ENCODE results near the gene NPAS3.

The NPAS3 gene

GRCh38 chr14:33393231-33393894, 454.7 kb downstream of the NPAS3 start:
- DNase-seq, result no peak

- no peak for DNase-seq
These were observed 455.3 kb downstream of the NPAS3 start for GRCh38 chr14:33393895-33394368.

- no peak for DNase-seq
These were observed 462.6 kb downstream of the NPAS3 start for GRCh38 chr14:33401311-33401710.

GRCh38 chr14:33402604-33403003, 463.9 kb downstream of the NPAS3 start:
- DNase-seq, result no peak

GRCh38 chr14:33404054-33404453, 465.4 kb downstream of the NPAS3 start:
- DNase-seq, result no peak

- DNase-seq, result no peak
These were observed 466.4 kb downstream of the NPAS3 start for GRCh38 chr14:33404964-33405574.

GRCh38 chr14:33406766-33407165, 468.1 kb downstream of the NPAS3 start:
- DNase-seq, result no peak

- no peak for DNase-seq
These were observed 469.6 kb downstream of the NPAS3 start for GRCh38 chr14:33408291-33408690.

- DNase-seq, result no peak
These were observed 473.8 kb downstream of the NPAS3 start for GRCh38 chr14:33412450-33412849.

- no peak for DNase-seq
These were observed 474.7 kb downstream of the NPAS3 start for GRCh38 chr14:33413381-33413780.

GRCh38 chr14:33414041-33414440, 475.4 kb downstream of the NPAS3 start:
- no peak for DNase-seq

GRCh38 chr14:33420051-33420627, 481.5 kb downstream of the NPAS3 start:
- DNase-seq, result no peak

GRCh38 chr14:33430414-33431035, 491.8 kb downstream of the NPAS3 start:
- DNase-seq, result no peak

GRCh38 chr14:33432407-33433023, 493.8 kb downstream of the NPAS3 start:
- no peak for DNase-seq

- no peak for DNase-seq
These were observed 494.7 kb downstream of the NPAS3 start for GRCh38 chr14:33433396-33433795.

GRCh38 chr14:33435911-33436689, 497.4 kb downstream of the NPAS3 start:
- DNase-seq, result no peak

- no peak for DNase-seq
These were observed 503.0 kb downstream of the NPAS3 start for GRCh38 chr14:33441633-33442032.

GRCh38 chr14:33444136-33444535, 505.5 kb downstream of the NPAS3 start:
- DNase-seq, result no peak

GRCh38 chr14:33449268-33449667, 510.6 kb downstream of the NPAS3 start:
- DNase-seq, result no peak

- DNase-seq, result no peak
These were observed 511.2 kb downstream of the NPAS3 start for GRCh38 chr14:33449703-33450395.

- no peak for DNase-seq
These were observed 511.7 kb downstream of the NPAS3 start for GRCh38 chr14:33450416-33450815.

- DNase-seq, result no peak
These were observed 512.5 kb downstream of the NPAS3 start for GRCh38 chr14:33451211-33451610.
